Vagina (tissue), 2 donors: ENCODE results near the gene ARMH3. TPM values are rescaled to one million over a fixed set of nuclear protein-coding genes. Genes with fewer than 3 reads are reported as not detected.

Experiments
- DNase-seq, 2 donors: peaks; one replicate each; pipeline ENCODE4 v3.0.0-alpha.2; 2017; ENCODE audit errors: extremely low spot score in 2 of 2
- H3K27ac ChIP-seq: fragments of 200-600 bp; sonication (generic); one replicate; pipeline ENCODE4 v1.5.1; 2019
- H3K27me3 ChIP-seq: fragments of 200-600 bp; sonication (generic); one replicate; pipeline ENCODE4 v1.5.1; 2019
- H3K36me3 ChIP-seq, 2 donors: fragments of 200-600 bp; sonication (generic); one replicate each; pipeline ENCODE4 v1.5.1; 2017 to 2019
- H3K4me1 ChIP-seq: fragments of 200-600 bp; sonication (generic); one replicate; pipeline ENCODE4 v1.5.1; 2019
- H3K4me3 ChIP-seq, 2 donors: fragments of 200-600 bp; sonication (generic); 1 replicate in 1 of 2; 2 replicates in 1 of 2; pipeline ENCODE4 v1.5.1; 2016 to 2019
- H3K9me3 ChIP-seq: fragments of 200-600 bp; sonication (generic); one replicate; pipeline ENCODE4 v1.5.1; 2019
- CTCF ChIP-seq, 3 experiments: fragments of 450-650 bp in 2 of 3; fragments of 200-600 bp in 1 of 3; sonication (generic) in 1 of 3; IDR thresholded peaks; one replicate each; pipeline ENCODE4 v1.5.1; 2017 to 2019; ENCODE audit warnings: antibody characterized with exemption in 3 of 3, mild to moderate bottlenecking in 2 of 3, moderate library complexity in 2 of 3
- POLR2A ChIP-seq, 2 donors: fragments of 450-650 bp; IDR thresholded peaks; one replicate each; pipeline ENCODE4 v1.6.1; 2017; ENCODE audit warnings: antibody characterized with exemption in 2 of 2, mild to moderate bottlenecking in 2 of 2, moderate library complexity in 2 of 2
- POLR2AphosphoS5 ChIP-seq, 2 donors: sonication (generic); formaldehyde crosslinking; IDR thresholded peaks; one replicate each; pipeline ENCODE4 v1.9.0; 2017; ENCODE audit warnings: antibody characterized with exemption in 2 of 2, mild to moderate bottlenecking in 2 of 2, low read depth in 1 of 2; ENCODE audit not compliant: insufficient read depth in 1 of 2
- intact Hi-C: fragments of 100-400 bp; cut with DNase I; formaldehyde crosslinking; loops from one replicate; pipeline ENCODE4 v1.15.1; 2023
- total RNA-seq: library from RNA; depleted of rRNA; stranded (reverse); fragments of >200 nt; gene quantifications from one replicate; pipeline ENCODE4 v1.2.3, GENCODE V29; 2016

ARMH3 gene
- total RNA-seq, 1 donor from 2014 or later: 26.5 TPM

- Histone ChIP-seq H3K36me3 (peaks cover 0 to 6% of the 10 kb centered on the region in 2 donors), H3K9me3 (no peaks in the 10 kb centered on the region), H3K27ac (peak overlapping the region; percentile 99), H3K4me1 (peaks cover 48% of the 10 kb centered on the region), H3K4me3 (peak overlapping the region; percentile 73 to 99), H3K27me3 (no peaks in the 10 kb centered on the region)
- DNase-seq: no peak
- no peak for TF ChIP-seq CTCF (IDR thresholded peaks at IDR 0.05)
- TF ChIP-seq POLR2A (IDR thresholded peaks at IDR 0.05): no peak
- intact Hi-C loops: no loop called here
These were observed 239.0 kb downstream of the ARMH3 start for GRCh38 chr10:101816913-101817336.

DNA sequence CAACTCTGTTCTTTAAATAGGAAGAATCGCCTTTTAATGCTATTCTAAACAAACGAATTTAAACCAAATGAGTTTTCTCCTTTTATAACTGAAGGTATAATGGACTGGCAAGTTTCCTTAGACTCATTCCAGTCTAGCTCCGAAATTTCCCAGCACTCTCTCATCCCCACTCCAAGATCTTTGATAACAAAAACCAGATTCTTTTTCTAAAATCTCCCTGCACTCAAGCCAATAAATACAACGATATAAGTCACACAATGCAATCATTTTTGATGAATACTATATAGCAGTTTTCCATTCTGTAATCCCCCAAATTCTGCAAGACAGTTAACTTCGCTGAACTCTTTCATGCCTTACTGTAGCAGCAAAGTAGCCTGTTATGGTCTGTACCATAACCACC lies 239.6 kb downstream of the ARMH3 start:
- DNase-seq: no peak
- intact Hi-C loops: no loop called here
- peaks cover 49% of the 10 kb centered on the region for H3K4me1 ChIP-seq
- no peak for TF ChIP-seq POLR2AphosphoS5 (IDR thresholded peaks at IDR 0.05; ENCODE audit: insufficient read depth in 1 of 2, low read depth in 1 of 2)
- TF ChIP-seq CTCF (IDR thresholded peaks at IDR 0.05): no peak
- TF ChIP-seq POLR2A (IDR thresholded peaks at IDR 0.05): no peak
- H3K9me3 ChIP-seq: no peaks in the 10 kb centered on the region
- H3K36me3 ChIP-seq: peaks cover 0 to 6% of the 10 kb centered on the region in 2 donors
- H3K27me3 ChIP-seq: no peaks in the 10 kb centered on the region
- peak overlapping the region; percentile 34 for H3K27ac ChIP-seq
- peak overlapping the region; percentile 73 to 99 for H3K4me3 ChIP-seq

DNA sequence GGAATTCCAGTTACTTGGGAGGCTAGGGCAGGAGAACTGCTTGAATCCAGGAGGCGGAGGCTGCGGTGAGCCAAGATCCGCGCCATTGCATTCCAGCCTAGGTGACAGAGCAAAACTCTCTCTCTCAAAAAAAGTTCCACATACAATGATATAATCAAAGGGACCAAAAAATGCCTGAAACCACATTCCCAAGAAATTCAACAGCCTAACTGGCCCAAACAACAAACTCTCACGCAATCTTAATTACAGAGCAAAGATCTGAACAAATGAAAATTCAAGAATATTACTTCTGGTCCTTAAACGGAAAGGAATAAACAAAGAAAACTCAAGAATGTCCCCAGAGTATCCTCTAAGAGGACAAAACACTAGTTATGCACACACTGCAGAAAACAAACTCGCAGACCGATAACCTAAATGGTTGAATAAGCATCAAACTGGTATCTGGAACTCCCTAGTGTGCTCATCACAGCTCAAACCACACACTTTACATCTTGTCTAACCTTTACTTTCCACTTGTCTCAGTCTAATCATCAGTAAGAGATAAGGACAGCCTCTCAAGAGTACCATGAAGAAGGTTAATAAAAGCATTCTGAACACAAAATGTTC lies 241.4 kb downstream of the ARMH3 start:
- TF ChIP-seq POLR2A (IDR thresholded peaks at IDR 0.05) (no peak), CTCF (IDR thresholded peaks at IDR 0.05) (no peak), POLR2AphosphoS5 (IDR thresholded peaks at IDR 0.05; ENCODE audit: insufficient read depth in 1 of 2, low read depth in 1 of 2) (no peak)
- H3K27me3 ChIP-seq: no peaks in the 10 kb centered on the region
- H3K36me3 ChIP-seq: peaks cover 0 to 18% of the 10 kb centered on the region in 2 donors
- H3K27ac ChIP-seq: no peak overlapping the region
- peaks cover 45% of the 10 kb centered on the region for H3K4me1 ChIP-seq
- H3K9me3 ChIP-seq: no peaks in the 10 kb centered on the region
- no peak for DNase-seq
- H3K4me3 ChIP-seq: peak overlapping the region; percentile 73 to 99
- intact Hi-C loops: no loop called here

GRCh38 chr10:101812606-101813005 lies 243.4 kb downstream of the ARMH3 start:
- no peak overlapping the region for H3K27ac ChIP-seq
- peaks cover 0 to 31% of the 10 kb centered on the region in 2 donors for H3K36me3 ChIP-seq
- no peak overlapping the region for H3K4me3 ChIP-seq
- no peak for DNase-seq
- peaks cover 48% of the 10 kb centered on the region for H3K4me1 ChIP-seq
- intact Hi-C loops: no loop called here
- TF ChIP-seq POLR2AphosphoS5 (IDR thresholded peaks at IDR 0.05; ENCODE audit: insufficient read depth in 1 of 2, low read depth in 1 of 2) (no peak), CTCF (IDR thresholded peaks at IDR 0.05) (no peak), POLR2A (IDR thresholded peaks at IDR 0.05) (no peak)
- no peaks in the 10 kb centered on the region for H3K9me3 ChIP-seq
- H3K27me3 ChIP-seq: no peaks in the 10 kb centered on the region

DNA sequence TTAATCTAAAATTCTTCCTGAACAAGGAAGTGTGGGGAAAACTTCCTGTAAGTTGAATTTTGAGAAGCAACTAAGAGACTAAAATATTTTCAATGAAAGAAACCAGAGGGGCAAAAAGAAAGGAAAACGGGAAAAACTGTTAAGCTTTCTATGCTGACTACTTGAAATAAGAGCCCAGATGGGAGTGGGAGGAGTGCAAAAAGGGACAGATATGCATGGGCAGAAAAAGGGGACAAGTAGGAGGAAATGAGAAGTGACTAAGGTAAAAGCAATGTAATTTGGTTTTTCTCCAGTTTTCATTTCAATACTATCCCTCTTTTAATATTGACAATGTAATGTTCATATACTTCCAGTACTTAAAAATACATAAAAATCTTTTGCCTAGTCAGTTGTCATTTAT lies 248.8 kb downstream of the ARMH3 start:
- peaks cover 14% of the 10 kb centered on the region for H3K4me1 ChIP-seq
- TF ChIP-seq POLR2A (IDR thresholded peaks at IDR 0.05) (no peak), CTCF (IDR thresholded peaks at IDR 0.05) (no peak), POLR2AphosphoS5 (IDR thresholded peaks at IDR 0.05; ENCODE audit: insufficient read depth in 1 of 2, low read depth in 1 of 2) (no peak)
- no peaks in the 10 kb centered on the region for H3K27me3 ChIP-seq
- no peaks in the 10 kb centered on the region for H3K9me3 ChIP-seq
- no peak for DNase-seq
- H3K36me3 ChIP-seq: peaks cover 0 to 76% of the 10 kb centered on the region in 2 donors
- H3K4me3 ChIP-seq: no peak overlapping the region
- intact Hi-C loops: no loop called here
- H3K27ac ChIP-seq: no peak overlapping the region
